ENCODE measurements around the gene ZBTB16.

Gene ZBTB16

GRCh38 chr11:114274637-114275036 is 215.1 kb downstream of the ZBTB16 start:
- DNase-seq (ENCODE audit: extremely low read depth in 1 of 2, low read depth in 1 of 2): no peak

- no peak for DNase-seq (ENCODE audit: extremely low read depth in 1 of 2, low read depth in 1 of 2)
Measured at GRCh38 chr11:114275280-114275679, 215.8 kb downstream of the ZBTB16 start.

DNA sequence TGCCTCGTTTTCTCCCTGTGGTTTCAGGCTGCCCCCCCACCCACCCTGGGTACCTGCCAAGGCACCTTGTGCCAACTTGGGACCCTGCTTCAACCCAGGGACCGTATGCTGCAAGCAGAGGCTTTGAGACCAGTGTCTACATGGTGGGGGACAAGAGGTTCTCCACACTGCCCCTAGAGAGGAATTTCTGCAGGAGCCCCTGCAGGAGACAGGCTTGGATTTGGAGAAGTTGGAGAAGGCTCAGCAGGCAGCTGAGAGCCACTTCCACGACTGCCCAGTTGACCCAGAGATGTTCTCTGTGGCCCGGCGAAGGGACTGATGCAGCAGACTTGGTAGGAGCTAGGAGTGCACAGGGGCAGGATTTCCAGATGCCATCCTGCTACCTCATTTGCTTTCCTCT is 216.6 kb downstream of the ZBTB16 start:
- no peak for DNase-seq (ENCODE audit: extremely low read depth in 1 of 2, low read depth in 1 of 2)

- no peak for DNase-seq (ENCODE audit: extremely low read depth in 1 of 2, low read depth in 1 of 2)
Measured at GRCh38 chr11:114277637-114278341, 218.3 kb downstream of the ZBTB16 start.

GRCh38 chr11:114278342-114279065 is 219.0 kb downstream of the ZBTB16 start:
- no peak for DNase-seq (ENCODE audit: extremely low read depth in 1 of 2, low read depth in 1 of 2)

DNA sequence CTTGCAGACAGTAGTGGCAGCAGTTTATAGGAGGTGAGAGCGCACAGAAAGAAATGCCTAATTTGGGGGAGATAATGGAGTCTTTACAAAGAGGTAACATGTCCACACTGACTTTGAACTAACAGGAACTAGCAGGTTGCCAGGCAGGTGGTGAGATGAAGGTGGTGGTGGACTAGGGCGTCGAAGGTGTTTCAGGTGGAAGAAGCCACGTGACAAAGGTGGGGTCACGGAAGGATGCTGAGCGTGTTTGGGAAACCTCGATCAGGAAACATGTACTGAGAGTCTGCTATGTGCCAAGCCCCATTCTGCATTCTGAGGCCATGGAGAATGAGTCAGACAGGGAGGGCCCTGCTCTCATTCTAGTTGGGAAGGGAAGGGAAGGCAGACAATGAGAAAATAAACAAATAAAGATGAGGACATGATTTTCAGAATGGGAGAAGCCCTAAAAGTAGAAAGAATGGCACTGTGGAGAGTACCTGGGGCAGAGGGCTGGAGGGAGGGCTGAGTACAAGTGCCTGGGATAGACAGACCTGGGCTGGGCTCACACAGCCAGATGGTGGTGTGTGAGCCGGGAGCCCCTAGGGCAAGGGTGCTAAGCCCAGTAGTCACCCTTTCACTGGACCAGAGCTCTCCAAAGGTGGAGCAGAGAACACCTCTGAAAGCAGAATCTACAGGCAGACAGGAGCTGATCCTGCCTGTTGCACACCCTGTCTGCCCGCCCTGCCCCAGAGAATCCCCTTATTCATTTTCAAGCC is 220.5 kb downstream of the ZBTB16 start:
- no peak for DNase-seq (ENCODE audit: extremely low read depth in 1 of 2, low read depth in 1 of 2)

GRCh38 chr11:114280696-114281095 is 221.2 kb downstream of the ZBTB16 start:
- DNase-seq (ENCODE audit: extremely low read depth in 1 of 2, low read depth in 1 of 2): no peak

- DNase-seq (ENCODE audit: extremely low read depth in 1 of 2, low read depth in 1 of 2): no peak
Measured at GRCh38 chr11:114281388-114281956, 222.0 kb downstream of the ZBTB16 start.

DNA sequence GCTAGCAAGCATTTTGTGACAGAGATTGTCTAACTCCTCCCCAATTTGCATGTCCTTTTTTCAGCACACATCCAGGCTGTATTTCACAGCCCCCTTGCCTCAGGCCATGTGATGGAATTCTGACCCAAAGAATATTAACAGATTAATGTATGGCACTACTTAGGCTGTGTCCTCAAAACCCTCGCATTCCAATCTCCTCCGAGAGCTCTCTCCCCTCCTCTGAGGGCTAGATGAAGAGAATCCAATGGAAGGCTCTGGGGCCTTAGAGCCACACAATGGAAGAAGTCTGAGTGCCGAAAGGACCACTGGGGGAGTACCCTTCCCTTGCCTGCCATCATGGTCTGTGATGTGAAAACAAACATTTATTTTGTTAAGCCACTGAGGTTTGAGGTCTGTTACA is 223.0 kb downstream of the ZBTB16 start:
- no peak for DNase-seq (ENCODE audit: extremely low read depth in 1 of 2, low read depth in 1 of 2)

DNA sequence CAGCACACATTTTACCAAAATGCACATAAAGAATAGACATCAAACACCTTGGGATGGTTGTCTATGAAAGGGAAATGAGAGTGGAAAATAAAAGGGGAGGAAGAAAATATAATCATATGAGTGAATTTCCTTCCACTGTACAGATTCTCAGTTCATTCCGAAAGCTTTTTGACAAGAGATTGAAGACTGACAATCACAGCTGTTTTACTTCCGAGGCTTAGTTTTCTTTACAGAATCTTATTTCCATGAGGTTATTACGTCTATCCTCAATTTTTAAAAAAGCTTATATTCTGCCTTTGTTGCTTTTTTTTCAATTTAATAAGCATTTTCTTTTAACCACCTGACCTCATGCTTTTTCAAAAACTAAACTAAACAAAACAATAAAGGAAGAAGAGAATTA is 223.9 kb downstream of the ZBTB16 start:
- no peak for DNase-seq (ENCODE audit: extremely low read depth in 1 of 2, low read depth in 1 of 2)

GRCh38 chr11:114284021-114284420 is 224.5 kb downstream of the ZBTB16 start:
- no peak for DNase-seq (ENCODE audit: extremely low read depth in 1 of 2, low read depth in 1 of 2)

DNA sequence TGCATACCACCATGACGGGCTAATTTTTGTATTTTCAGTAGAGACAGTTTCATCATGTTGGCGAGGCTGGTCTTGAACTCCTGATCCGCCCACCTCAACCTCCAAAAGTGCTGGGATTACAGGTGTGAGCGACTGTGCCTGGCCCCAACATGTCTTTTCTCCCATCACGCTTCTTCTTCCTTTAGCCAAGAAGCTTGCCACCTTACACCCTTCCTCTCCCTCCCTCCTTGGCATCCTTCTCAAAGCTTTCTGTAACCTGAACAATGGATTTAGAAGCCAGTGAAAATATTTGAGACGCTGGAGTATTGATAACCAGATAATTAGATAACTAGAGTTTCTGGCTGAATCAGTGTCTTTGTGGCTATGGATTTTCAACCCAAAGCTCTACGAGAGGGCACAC is 225.4 kb downstream of the ZBTB16 start:
- DNase-seq (ENCODE audit: extremely low read depth in 1 of 2, low read depth in 1 of 2): no peak

GRCh38 chr11:114285599-114285998 is 226.1 kb downstream of the ZBTB16 start:
- DNase-seq (ENCODE audit: extremely low read depth in 1 of 2, low read depth in 1 of 2): no peak

GRCh38 chr11:114286229-114286628 is 226.7 kb downstream of the ZBTB16 start:
- DNase-seq (ENCODE audit: extremely low read depth in 1 of 2, low read depth in 1 of 2): no peak

DNA sequence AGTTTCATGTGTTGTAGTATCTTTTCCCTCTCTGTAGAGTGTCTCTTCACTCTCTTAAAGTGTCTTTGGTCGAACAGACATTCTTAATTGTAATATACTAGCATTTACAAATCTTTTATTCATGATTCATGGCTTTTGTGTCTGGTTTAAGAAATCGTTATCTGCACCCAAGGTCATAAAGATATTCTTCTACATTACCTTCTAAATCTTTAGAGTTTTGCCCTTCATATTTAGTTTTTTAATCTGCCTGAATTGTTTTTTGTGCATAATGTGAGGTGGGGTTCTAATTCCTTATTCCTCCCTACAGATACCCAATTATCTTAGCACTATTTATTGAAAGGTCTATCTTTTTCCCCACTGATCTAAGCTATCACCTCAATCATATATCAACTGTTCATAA is 227.6 kb downstream of the ZBTB16 start:
- DNase-seq (ENCODE audit: extremely low read depth in 1 of 2, low read depth in 1 of 2): no peak

- DNase-seq (ENCODE audit: extremely low read depth in 1 of 2, low read depth in 1 of 2): no peak
Measured at GRCh38 chr11:114288136-114288535, 228.6 kb downstream of the ZBTB16 start.

DNA sequence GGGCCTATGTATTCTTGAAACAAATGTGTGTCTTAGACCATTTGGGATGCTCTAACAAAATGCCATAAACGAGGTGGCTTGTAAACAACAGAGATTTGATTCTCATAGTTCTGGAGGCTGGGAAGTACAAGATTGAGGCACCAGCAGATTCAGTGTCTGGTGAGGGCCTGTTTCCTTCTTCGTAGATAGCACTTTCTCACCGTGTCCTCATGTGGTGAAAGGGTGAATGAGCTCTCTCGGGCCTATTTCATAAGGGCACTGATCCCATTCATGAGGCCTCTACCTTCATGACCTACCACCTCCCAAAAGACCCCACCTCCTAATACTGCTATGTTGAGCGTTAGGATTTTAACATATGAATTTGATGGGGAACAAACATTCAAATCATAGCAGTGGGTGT is 230.3 kb downstream of the ZBTB16 start:
- no peak for DNase-seq (ENCODE audit: extremely low read depth in 1 of 2, low read depth in 1 of 2)

DNA sequence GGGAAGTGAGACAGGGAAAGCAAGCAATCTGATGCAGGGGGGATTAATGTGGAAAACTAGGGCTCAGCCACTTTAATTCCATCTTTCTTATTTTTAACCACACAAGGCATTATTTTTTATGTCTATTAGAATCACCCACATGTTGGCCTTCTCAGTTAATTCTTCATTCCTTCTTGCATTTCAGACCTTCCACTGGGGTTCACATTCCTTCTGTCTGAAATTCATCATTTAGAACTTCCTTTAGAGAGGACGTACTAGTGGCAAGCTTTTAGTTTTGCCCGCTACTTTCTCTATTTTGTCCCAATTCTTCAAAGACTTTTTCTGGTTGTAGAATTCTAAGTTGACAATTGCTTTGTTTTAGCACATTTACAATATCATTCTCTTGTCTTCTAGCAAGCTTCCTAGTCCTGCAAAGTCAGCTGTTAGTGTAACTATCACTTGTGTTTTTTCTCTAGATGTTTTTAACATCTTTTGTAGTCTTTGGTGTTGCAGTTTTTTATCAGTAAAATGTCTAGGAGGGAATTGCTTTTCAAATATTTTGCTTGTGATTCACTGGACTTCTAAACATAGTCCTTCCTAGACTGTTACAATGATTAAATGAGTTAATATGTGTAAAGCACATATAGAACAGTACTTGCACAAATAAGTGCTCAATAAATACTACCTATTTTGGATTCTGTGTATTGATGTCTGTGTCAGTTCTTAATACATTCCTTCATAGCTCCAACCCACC is 231.2 kb downstream of the ZBTB16 start:
- DNase-seq (ENCODE audit: extremely low read depth in 1 of 2, low read depth in 1 of 2): no peak

DNA sequence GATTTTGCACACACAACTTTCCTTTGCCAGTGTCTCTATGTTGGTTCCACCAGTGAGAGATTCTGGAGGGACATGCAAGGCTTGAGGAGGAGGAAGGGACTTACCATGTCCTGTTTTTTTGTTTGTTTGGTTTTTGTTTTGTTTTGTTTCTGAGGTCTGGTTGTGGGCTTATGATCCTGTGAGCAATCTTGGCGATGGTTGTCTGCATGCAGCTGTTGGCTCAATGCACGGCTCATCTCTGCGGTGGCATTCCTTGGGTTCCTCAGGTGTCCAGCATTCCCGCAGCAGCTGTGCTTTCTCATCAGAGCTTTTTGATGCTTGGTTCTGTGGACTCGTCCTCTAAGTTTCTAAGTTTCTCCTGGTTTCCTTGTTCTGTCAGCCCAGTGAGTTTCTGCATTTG is 231.9 kb downstream of the ZBTB16 start:
- no peak for DNase-seq (ENCODE audit: extremely low read depth in 1 of 2, low read depth in 1 of 2)

DNA sequence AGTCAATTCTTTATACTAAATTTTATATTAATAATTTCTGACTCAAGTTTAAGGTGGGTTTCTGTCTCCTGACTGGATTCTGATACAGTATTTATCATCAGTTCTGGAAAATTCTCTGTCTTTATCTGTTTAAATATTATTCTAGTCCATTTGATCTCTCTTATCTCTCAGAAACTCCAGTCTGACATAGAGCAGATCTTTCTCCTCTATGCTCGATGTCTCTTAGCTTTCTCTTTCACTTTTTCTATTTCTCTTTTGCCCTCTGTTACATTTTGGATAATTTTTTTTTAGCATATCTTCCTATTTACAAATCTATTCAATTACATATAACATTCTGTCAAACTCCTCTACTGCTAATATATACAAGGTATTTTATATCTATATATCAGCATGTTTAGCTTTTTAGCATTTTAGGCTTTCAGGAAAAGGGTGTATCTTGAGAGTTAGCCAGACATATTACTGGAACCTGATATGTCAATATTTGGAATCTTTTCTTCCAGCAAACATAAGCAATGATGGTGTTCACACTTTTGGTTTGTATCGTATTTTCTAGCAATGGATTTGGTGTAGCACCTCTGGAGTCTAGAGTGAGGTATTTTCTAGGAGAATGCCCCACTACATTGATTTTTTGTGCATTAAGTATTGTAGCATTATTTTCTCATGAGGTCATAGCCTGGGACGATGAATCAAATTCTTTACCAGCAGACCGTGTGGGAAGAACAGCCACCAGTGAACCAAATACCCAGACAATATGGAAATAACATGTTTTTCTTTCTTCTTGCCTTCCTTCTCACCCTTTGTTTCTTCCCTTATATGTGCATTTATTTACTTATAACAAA is 232.6 kb downstream of the ZBTB16 start:
- no peak for DNase-seq (ENCODE audit: extremely low read depth in 1 of 2, low read depth in 1 of 2)

All from stimulated activated CD8-positive, alpha-beta memory T cell treated with anti-CD3 and anti-CD28 coated beads, Interleukin-7, amount 100 ng/mL, for 48 hours (primary cell).